C4-2B (cell line): ENCODE measurements around the gene OLFM1.
"Not testable (repeated sequence)": the region's sequence is repeated elsewhere in the genome, so short reads cannot be mapped to it uniquely, and the experiment has no call there.

Experiments used
- H3K27ac ChIP-seq: fragments of 450-650 bp; 2 replicates; pipeline ENCODE4 v1.5.1; 2017
- CTCF ChIP-seq: fragments of 450-650 bp; conservative IDR thresholded peaks from 2 replicates; pipeline ENCODE4 v1.5.1; 2017; ENCODE audit warnings: mild to moderate bottlenecking
- ZFX ChIP-seq: fragments of 450-650 bp; IDR thresholded peaks from 2 replicates; pipeline ENCODE4 v1.6.1; 2017

Gene OLFM1

GRCh38 chr9:135062254-135062653 is 25.2 kb upstream of the OLFM1 start:
- no peak overlapping the region for H3K27ac ChIP-seq
- no peak for TF ChIP-seq CTCF
- no peak for TF ChIP-seq ZFX

- not testable (repeated sequence) for H3K27ac ChIP-seq
These were observed 24.0 kb upstream of the OLFM1 start for GRCh38 chr9:135063466-135063865.

GRCh38 chr9:135063888-135064287 is 23.6 kb upstream of the OLFM1 start:
- not testable (repeated sequence) for H3K27ac ChIP-seq

GRCh38 chr9:135065151-135065550 is 22.3 kb upstream of the OLFM1 start:
- TF ChIP-seq CTCF (no peak), ZFX (no peak)

DNA sequence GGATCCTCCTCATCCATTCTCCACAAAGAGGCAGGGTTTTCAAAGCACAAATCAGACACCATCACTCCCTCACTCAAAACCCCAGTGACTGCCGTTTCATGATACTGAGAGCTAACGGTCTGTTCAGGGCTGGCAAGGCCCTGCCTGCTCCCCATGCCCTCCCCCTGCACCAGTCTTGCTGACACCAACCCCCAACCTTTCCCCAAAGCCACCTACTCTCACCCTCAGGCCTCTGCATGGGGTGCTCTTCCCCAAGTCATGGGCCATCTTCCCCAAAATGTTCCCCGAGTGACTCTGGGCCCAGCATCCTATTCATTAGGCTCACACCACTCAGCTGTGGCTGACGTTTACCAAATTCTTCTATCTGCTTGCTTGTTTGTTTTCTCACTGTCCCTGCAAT is 21.7 kb upstream of the OLFM1 start:
- TF ChIP-seq ZFX: no peak
- no peak for TF ChIP-seq CTCF
- H3K27ac ChIP-seq: no peak overlapping the region

More at GRCh38 chr9:135065151-135065550, 22.3 kb upstream of the OLFM1 start:
- no peak overlapping the region for H3K27ac ChIP-seq

- no peak overlapping the region for H3K27ac ChIP-seq
These were observed 21.2 kb upstream of the OLFM1 start for GRCh38 chr9:135066291-135066690.

DNA sequence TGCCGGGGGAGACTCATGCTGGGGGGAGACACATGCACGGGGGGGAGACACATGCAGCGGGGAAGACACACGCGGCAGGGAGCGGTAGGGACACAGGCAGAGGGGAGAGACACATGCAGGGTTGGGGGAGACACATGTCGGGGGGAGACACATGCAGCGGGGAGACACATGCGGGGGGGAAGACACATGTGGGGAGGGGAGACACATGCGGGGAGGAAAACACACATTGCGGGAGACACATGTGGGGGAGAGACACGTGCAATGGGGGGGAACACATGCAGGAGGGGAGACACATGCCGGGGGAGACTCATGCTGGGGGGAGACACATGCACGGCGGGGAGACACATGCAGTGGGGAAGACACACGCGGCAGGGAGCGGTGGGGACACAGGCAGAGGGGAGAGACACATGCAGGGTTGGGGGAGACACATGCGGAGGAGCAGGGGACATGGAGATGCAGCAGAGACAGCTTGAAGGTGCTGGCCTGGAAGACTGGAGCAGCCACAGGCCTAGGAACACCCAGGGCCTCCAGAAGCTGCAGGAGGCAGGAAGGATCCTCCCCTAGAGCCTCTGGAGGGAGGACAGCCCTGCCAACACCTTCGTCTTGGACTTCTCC is 20.3 kb upstream of the OLFM1 start:
- TF ChIP-seq ZFX (no peak), CTCF (no peak)
- no peak overlapping the region for H3K27ac ChIP-seq

More at GRCh38 chr9:135066291-135066690, 21.2 kb upstream of the OLFM1 start:
- TF ChIP-seq CTCF (no peak), ZFX (no peak)

DNA sequence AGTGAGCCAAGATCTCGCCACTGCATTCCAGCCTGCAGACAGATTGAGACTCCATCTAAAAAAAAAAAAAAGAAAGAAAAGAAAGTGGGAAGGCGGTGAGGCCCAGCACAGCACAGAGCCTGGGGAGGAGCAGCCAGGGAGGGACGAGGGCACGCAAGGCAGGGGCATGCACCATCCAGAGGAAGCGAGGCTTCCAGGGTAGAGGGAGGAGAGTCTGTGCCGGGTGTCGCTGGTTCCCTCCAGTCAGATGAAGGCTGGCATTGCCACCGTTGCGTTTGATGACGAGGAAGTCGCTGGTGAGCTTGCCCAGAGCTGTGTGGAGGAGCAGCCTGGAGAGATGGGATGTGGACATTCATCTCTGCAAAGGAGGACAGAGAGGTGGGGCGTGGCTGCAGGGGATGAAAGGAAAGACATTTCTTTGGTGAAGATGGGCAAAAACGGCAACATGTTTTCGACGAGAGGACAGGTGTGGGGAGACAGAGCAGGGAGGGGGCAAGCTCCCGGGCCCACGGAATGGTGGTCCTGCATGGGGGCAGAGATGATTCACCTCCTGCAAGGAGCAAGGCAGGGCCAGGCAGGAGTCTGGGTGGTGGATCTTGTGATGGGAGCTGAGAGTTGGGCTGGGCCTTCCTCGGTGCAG is 18.6 kb upstream of the OLFM1 start:
- no peak overlapping the region for H3K27ac ChIP-seq

More for the DNA sequence above, 18.6 kb upstream of the OLFM1 start:
- TF ChIP-seq CTCF: no peak
